HL-60 (cell line): ENCODE data around the gene RBFOX2.

Source experiments
- DNase-seq, 2 experiments: peaks; one replicate each; pipeline ENCODE4 v3.0.0-alpha.2; 2010 to 2020; ENCODE audit warnings: low read depth in 1 of 2, low spot score in 1 of 2
- H3K27ac ChIP-seq: fragments of 250-450 bp; sonication (Bioruptor Pico); replicated peaks from 2 replicates; pipeline ENCODE4 v1.5.1; 2020; ENCODE audit warnings: mild to moderate bottlenecking, moderate library complexity
- H3K27me3 ChIP-seq: fragments of 250-450 bp; sonication (Bioruptor Pico); 2 replicates; pipeline ENCODE4 v1.5.1; 2021; ENCODE audit warnings: mild to moderate bottlenecking, moderate library complexity; ENCODE audit not compliant: insufficient read depth, poor library complexity, severe bottlenecking
- H3K4me3 ChIP-seq: replicated peaks from 2 replicates; pipeline ENCODE4 v1.5.1; 2011; ENCODE audit warnings: mild to moderate bottlenecking, control low read depth, low read length; ENCODE audit not compliant: insufficient read depth
- CTCF ChIP-seq: IDR thresholded peaks from one replicate; pipeline ENCODE4 v1.5.1; 2011; ENCODE audit warnings: low read length, control low read depth, inconsistent platforms; ENCODE audit not compliant: insufficient read depth
- GABPA ChIP-seq: IDR thresholded peaks from 2 replicates; pipeline ENCODE4 v1.6.1; 2012; ENCODE audit warnings: low read depth
- POLR2AphosphoS5 ChIP-seq: IDR thresholded peaks from 2 replicates; pipeline ENCODE4 v1.6.1; 2012; ENCODE audit warnings: low read depth
- SPI1 ChIP-seq: IDR thresholded peaks from 2 replicates; pipeline ENCODE4 v1.6.1; 2012; ENCODE audit warnings: low read depth, mild to moderate bottlenecking, borderline replicate concordance
- TF ChIP-seq, protein P1 (sequence below): IDR thresholded peaks from 2 replicates; pipeline ENCODE4 v1.6.1; 2012; ENCODE audit warnings: low read depth; ENCODE audit not compliant: insufficient replicate concordance

RBFOX2 gene

DNA sequence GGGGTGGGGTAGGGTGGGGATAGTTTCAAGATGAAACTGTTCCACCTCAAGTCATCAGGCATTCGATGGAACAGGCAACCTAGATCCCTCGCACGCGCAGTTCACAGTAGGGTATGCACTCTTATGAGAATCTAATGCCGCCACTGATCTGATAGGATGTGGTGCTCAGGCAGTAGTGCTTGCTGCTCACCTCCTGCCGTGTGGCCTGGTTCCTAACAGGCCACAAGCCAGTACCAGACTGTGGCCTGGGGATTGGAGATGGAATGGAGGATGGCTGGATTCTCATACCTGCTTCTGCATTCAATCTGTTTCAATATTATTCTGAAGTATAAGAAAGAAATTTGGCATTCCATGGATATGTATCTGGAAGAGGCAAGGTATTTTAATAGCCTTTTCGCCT is 73.1 kb downstream of the RBFOX2 start:
- Histone ChIP-seq H3K4me3 (no peak overlapping the region), H3K27me3 (peaks cover 5% of the 10 kb centered on the region), H3K27ac (no peak overlapping the region)
- TF ChIP-seq CTCF: no peak
- no peak for TF ChIP-seq GABPA
- TF ChIP-seq, protein P1, sequence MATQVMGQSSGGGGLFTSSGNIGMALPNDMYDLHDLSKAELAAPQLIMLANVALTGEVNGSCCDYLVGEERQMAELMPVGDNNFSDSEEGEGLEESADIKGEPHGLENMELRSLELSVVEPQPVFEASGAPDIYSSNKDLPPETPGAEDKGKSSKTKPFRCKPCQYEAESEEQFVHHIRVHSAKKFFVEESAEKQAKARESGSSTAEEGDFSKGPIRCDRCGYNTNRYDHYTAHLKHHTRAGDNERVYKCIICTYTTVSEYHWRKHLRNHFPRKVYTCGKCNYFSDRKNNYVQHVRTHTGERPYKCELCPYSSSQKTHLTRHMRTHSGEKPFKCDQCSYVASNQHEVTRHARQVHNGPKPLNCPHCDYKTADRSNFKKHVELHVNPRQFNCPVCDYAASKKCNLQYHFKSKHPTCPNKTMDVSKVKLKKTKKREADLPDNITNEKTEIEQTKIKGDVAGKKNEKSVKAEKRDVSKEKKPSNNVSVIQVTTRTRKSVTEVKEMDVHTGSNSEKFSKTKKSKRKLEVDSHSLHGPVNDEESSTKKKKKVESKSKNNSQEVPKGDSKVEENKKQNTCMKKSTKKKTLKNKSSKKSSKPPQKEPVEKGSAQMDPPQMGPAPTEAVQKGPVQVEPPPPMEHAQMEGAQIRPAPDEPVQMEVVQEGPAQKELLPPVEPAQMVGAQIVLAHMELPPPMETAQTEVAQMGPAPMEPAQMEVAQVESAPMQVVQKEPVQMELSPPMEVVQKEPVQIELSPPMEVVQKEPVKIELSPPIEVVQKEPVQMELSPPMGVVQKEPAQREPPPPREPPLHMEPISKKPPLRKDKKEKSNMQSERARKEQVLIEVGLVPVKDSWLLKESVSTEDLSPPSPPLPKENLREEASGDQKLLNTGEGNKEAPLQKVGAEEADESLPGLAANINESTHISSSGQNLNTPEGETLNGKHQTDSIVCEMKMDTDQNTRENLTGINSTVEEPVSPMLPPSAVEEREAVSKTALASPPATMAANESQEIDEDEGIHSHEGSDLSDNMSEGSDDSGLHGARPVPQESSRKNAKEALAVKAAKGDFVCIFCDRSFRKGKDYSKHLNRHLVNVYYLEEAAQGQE: no peak
- no peak for TF ChIP-seq POLR2AphosphoS5
- TF ChIP-seq SPI1: no peak
- no peak for DNase-seq

DNA sequence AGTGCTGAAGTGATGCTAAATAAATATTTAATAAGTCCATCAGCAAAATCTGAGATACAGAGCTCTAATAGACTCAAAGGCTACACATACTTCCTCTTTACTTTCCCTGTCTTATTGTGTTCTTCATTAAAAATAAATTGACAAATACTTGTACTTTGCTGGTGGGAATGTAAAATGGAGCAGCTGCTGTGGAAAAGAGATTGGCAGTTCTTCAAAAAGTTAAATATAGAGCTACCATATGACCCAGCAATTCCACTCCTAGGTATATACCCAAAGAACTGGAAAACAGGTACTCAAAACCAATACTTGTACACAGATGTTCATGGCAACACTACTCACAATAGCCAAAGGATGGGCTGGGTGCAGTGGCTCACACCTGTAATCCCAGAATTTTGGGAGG is 76.0 kb downstream of the RBFOX2 start:
- Histone ChIP-seq H3K27ac (no peak overlapping the region), H3K4me3 (no peak overlapping the region), H3K27me3 (peaks cover 4% of the 10 kb centered on the region)
- no peak for DNase-seq
- TF ChIP-seq, protein P1: no peak
- TF ChIP-seq SPI1 (no peak), GABPA (no peak), CTCF (no peak), POLR2AphosphoS5 (no peak)

- no peak overlapping the region for H3K27ac ChIP-seq
- TF ChIP-seq, protein P1: no peak
- TF ChIP-seq GABPA: no peak
- peaks cover 4% of the 10 kb centered on the region for H3K27me3 ChIP-seq
- no peak for DNase-seq
- H3K4me3 ChIP-seq: no peak overlapping the region
Measured at GRCh38 chr22:35950262-35950661, 78.4 kb downstream of the RBFOX2 start.

- Histone ChIP-seq H3K4me3 (no peak overlapping the region), H3K27ac (no peak overlapping the region), H3K27me3 (peaks cover 4% of the 10 kb centered on the region)
- no peak for TF ChIP-seq SPI1
- TF ChIP-seq, protein P1: no peak
- no peak for TF ChIP-seq POLR2AphosphoS5
- no peak for TF ChIP-seq CTCF
- TF ChIP-seq GABPA: no peak
- no peak for DNase-seq
Measured at GRCh38 chr22:35949243-35949642, 79.4 kb downstream of the RBFOX2 start.
